ENCODE data around the gene ARHGEF39.
"Not testable (repeated sequence)": the region's sequence is repeated elsewhere in the genome, so short reads cannot be mapped to it uniquely, and the experiment has no call there.

DNA sequence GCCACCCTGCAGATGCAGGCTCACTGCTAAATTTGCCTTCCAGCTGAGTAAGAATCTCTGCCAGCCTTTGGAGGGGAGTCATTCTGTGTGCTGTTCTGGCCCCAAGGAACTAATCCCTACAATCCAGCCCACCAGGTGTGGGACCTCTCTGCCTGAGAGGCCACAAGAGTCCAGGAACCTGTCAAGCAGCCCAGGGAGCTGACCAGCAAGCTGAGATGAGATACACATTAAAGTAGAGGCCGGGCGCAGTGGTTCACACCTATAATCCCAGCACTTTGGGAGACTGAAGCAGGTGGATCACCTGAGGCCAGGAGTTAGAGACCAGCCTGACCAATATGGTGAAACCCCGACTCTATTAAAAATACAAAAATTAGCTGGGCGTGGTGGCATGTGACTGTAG, 52.9 kb downstream of the ARHGEF39 start:
- TF ChIP-seq, protein P1, sequence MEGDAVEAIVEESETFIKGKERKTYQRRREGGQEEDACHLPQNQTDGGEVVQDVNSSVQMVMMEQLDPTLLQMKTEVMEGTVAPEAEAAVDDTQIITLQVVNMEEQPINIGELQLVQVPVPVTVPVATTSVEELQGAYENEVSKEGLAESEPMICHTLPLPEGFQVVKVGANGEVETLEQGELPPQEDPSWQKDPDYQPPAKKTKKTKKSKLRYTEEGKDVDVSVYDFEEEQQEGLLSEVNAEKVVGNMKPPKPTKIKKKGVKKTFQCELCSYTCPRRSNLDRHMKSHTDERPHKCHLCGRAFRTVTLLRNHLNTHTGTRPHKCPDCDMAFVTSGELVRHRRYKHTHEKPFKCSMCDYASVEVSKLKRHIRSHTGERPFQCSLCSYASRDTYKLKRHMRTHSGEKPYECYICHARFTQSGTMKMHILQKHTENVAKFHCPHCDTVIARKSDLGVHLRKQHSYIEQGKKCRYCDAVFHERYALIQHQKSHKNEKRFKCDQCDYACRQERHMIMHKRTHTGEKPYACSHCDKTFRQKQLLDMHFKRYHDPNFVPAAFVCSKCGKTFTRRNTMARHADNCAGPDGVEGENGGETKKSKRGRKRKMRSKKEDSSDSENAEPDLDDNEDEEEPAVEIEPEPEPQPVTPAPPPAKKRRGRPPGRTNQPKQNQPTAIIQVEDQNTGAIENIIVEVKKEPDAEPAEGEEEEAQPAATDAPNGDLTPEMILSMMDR (IDR thresholded peaks at IDR 0.05), result not testable (repeated sequence)
- TF ChIP-seq POLR2A (IDR thresholded peaks at IDR 0.05), result not testable (repeated sequence)
